DND-41 (cell line): ENCODE measurements around the gene ADGRB3.

ENCODE experiments used
- ATAC-seq: fragments of 200-7000 bp; cut with Tn5 transposase; 3 replicates; pipeline ENCODE4 v1.9.1; 2021; ENCODE audit warnings: low read depth; ENCODE audit not compliant: insufficient read depth
- DNase-seq: peaks from one replicate; pipeline ENCODE4 v3.0.0-alpha.2; 2020
- H2AFZ ChIP-seq: 2 replicates; pipeline ENCODE4 v1.6.0; 2012; ENCODE audit warnings: low read depth, low read length
- H3K27ac ChIP-seq: 2 replicates; pipeline ENCODE4 v1.5.1; 2012; ENCODE audit warnings: low read length, inconsistent platforms
- H3K27me3 ChIP-seq: fragments of 200-600 bp; sonication (generic); 2 replicates; pipeline ENCODE4 v1.6.0; 2012; ENCODE audit warnings: low read length, mild to moderate bottlenecking, inconsistent platforms; ENCODE audit not compliant: insufficient read depth, poor library complexity
- H3K36me3 ChIP-seq: 2 replicates; pipeline ENCODE4 v1.5.1; 2012; ENCODE audit warnings: low read length, inconsistent platforms; ENCODE audit not compliant: insufficient read depth
- H3K4me1 ChIP-seq: 2 replicates; pipeline ENCODE4 v1.5.1; 2012; ENCODE audit warnings: mild to moderate bottlenecking, low read length; ENCODE audit not compliant: insufficient read depth
- H3K4me2 ChIP-seq: 2 replicates; pipeline ENCODE4 v1.6.0; 2012; ENCODE audit warnings: mild to moderate bottlenecking, moderate library complexity, low read length, inconsistent platforms; ENCODE audit not compliant: insufficient read depth
- H3K4me3 ChIP-seq, 2 experiments: fragments of 200-600 bp in 1 of 2; shearing (Covaris generic) in 1 of 2; 2 replicates each; pipeline ENCODE4 v1.5.1; 2012 to 2016; ENCODE audit warnings: inconsistent platforms in 2 of 2, low read length in 2 of 2, mild to moderate bottlenecking in 2 of 2, low read depth in 1 of 2, moderate library complexity in 1 of 2
- H3K79me2 ChIP-seq: 2 replicates; pipeline ENCODE4 v1.6.0; 2012; ENCODE audit warnings: low read length, inconsistent platforms; ENCODE audit not compliant: insufficient read depth
- H3K9ac ChIP-seq: 2 replicates; pipeline ENCODE4 v1.6.0; 2012; ENCODE audit warnings: low read depth, mild to moderate bottlenecking, inconsistent platforms, low read length, moderate library complexity
- H3K9me3 ChIP-seq: 2 replicates; pipeline ENCODE4 v1.5.1; 2012; ENCODE audit warnings: low read length, moderate library complexity, mild to moderate bottlenecking, inconsistent platforms; ENCODE audit not compliant: insufficient read depth, severe bottlenecking
- H4K20me1 ChIP-seq: 2 replicates; pipeline ENCODE4 v1.6.0; 2012; ENCODE audit warnings: low read length; ENCODE audit not compliant: insufficient read depth
- EZH2 ChIP-seq: IDR thresholded peaks from 3 replicates; pipeline ENCODE4 v1.6.1; 2012; ENCODE audit warnings: borderline replicate concordance, low read depth, mild to moderate bottlenecking, moderate library complexity, low read length, inconsistent platforms; ENCODE audit not compliant: severe bottlenecking
- TF ChIP-seq, protein P1 (sequence below): IDR thresholded peaks from 2 replicates; pipeline ENCODE4 v1.5.1; 2012; ENCODE audit warnings: borderline replicate concordance, low read length, moderate library complexity, mild to moderate bottlenecking; ENCODE audit not compliant: poor library complexity, severe bottlenecking; ENCODE audit errors: extremely low read depth

ADGRB3 gene

DNA sequence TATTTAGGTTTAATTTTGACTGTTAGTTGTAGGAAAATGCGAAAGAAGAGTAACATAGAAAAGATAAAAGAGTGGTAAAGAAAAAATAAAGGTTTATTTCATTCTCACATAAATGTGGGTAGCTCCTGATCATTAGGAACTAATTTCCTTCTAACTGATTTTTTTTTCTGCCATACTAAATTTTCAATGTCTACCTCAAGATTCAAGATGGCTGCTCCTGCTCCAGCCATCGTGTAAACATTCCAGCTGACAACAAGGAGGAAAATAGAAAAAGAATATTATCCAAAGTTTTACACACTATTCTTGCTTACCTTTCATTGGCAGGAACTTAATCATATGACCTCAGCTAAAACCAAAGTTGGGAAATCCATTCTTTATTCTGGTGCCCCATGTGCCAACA is 673.5 kb downstream of the ADGRB3 start:
- no peak overlapping the region for H3K9ac ChIP-seq
- H3K36me3 ChIP-seq: no peaks in the 10 kb centered on the region
- no peaks in the 10 kb centered on the region for H3K9me3 ChIP-seq
- H3K4me2 ChIP-seq: no peak overlapping the region
- no peak for ATAC-seq
- TF ChIP-seq EZH2: no peak
- TF ChIP-seq, protein P1, sequence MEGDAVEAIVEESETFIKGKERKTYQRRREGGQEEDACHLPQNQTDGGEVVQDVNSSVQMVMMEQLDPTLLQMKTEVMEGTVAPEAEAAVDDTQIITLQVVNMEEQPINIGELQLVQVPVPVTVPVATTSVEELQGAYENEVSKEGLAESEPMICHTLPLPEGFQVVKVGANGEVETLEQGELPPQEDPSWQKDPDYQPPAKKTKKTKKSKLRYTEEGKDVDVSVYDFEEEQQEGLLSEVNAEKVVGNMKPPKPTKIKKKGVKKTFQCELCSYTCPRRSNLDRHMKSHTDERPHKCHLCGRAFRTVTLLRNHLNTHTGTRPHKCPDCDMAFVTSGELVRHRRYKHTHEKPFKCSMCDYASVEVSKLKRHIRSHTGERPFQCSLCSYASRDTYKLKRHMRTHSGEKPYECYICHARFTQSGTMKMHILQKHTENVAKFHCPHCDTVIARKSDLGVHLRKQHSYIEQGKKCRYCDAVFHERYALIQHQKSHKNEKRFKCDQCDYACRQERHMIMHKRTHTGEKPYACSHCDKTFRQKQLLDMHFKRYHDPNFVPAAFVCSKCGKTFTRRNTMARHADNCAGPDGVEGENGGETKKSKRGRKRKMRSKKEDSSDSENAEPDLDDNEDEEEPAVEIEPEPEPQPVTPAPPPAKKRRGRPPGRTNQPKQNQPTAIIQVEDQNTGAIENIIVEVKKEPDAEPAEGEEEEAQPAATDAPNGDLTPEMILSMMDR: no peak
- H3K79me2 ChIP-seq: no peaks in the 10 kb centered on the region
- no peaks in the 10 kb centered on the region for H3K4me1 ChIP-seq
- no peak overlapping the region for H2AFZ ChIP-seq
- H3K4me3 ChIP-seq: no peak overlapping the region
- no peak for DNase-seq
- H4K20me1 ChIP-seq: no peaks in the 10 kb centered on the region
- no peaks in the 10 kb centered on the region for H3K27me3 ChIP-seq
- H3K27ac ChIP-seq: no peak overlapping the region

DNA sequence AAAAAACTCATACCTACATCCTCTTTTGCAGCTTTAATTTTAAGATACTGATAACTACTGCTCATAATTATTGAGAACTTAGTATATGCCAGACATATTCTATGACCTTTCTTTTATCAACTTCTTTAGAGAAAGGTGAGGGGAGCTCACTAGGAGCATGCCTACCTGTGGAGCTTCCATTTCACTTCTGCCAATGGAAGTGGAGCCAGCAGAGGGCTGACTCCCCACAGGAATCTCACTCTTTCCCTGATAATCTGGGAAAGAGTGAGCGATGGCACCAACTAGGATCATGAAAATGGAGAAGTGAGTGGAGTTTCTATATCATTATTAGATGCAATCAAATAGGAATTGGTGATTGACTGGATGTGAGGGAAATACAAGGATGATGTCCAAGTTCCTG is 676.8 kb downstream of the ADGRB3 start:
- no peak overlapping the region for H3K4me3 ChIP-seq
- H3K36me3 ChIP-seq: no peaks in the 10 kb centered on the region
- no peaks in the 10 kb centered on the region for H3K27me3 ChIP-seq
- H2AFZ ChIP-seq: no peak overlapping the region
- H4K20me1 ChIP-seq: no peaks in the 10 kb centered on the region
- no peaks in the 10 kb centered on the region for H3K79me2 ChIP-seq
- no peak overlapping the region for H3K4me2 ChIP-seq
- TF ChIP-seq, protein P1: no peak
- TF ChIP-seq EZH2: no peak
- ATAC-seq: no peak
- no peaks in the 10 kb centered on the region for H3K9me3 ChIP-seq
- H3K9ac ChIP-seq: no peak overlapping the region
- no peak for DNase-seq
- no peaks in the 10 kb centered on the region for H3K4me1 ChIP-seq
- H3K27ac ChIP-seq: no peak overlapping the region

DNA sequence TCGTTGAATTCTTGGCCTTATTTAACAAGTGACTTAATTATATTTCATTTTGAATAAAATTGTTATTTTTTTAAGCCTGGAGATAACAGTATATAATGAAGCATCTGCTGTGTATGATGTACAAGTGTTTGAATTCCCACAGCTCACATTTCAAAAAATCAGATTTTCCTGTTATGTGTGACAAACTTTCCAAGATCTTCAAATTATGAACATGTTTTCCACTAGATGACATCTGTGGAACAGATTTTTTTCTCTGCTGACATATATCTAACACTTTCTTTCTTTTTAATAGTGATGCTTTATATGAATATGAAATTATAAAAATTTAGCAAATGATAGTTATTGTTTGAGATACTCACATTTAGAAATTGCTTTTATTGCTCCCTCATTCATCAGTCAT is 678.9 kb downstream of the ADGRB3 start:
- H3K27me3 ChIP-seq: no peaks in the 10 kb centered on the region
- no peak overlapping the region for H2AFZ ChIP-seq
- TF ChIP-seq, protein P1: no peak
- TF ChIP-seq EZH2: no peak
- no peaks in the 10 kb centered on the region for H3K9me3 ChIP-seq
- DNase-seq (no peak), ATAC-seq (no peak)
- H3K4me3 ChIP-seq: no peak overlapping the region
- no peak overlapping the region for H3K27ac ChIP-seq
- H3K4me2 ChIP-seq: no peak overlapping the region
- no peak overlapping the region for H3K9ac ChIP-seq
- no peaks in the 10 kb centered on the region for H3K36me3 ChIP-seq
- H4K20me1 ChIP-seq: no peaks in the 10 kb centered on the region
- H3K79me2 ChIP-seq: no peaks in the 10 kb centered on the region
- H3K4me1 ChIP-seq: no peaks in the 10 kb centered on the region

DNA sequence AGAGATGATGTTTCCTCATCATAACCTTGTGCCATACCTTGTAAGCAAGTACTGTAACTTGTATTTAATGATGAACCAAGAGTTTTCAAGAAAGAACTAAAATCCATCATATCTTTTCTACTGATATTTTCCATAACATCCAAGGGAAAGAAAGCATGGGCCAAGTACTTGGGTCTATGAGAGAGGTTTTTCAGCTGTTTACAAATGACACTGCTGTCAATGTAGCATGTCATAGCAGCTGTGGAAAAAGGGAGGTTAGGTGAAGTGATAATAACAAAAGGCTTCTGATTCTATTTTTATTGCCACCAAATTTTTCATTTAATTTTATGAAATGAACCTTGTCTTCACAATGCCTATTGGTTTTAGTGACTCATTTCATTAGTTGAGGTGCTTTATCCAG is 679.4 kb downstream of the ADGRB3 start:
- Histone ChIP-seq H3K27me3 (no peaks in the 10 kb centered on the region), H4K20me1 (no peaks in the 10 kb centered on the region), H3K4me2 (no peak overlapping the region), H3K27ac (no peak overlapping the region), H3K4me3 (no peak overlapping the region), H3K4me1 (no peaks in the 10 kb centered on the region), H3K9ac (no peak overlapping the region), H3K79me2 (no peaks in the 10 kb centered on the region), H3K9me3 (no peaks in the 10 kb centered on the region), H3K36me3 (no peaks in the 10 kb centered on the region), H2AFZ (no peak overlapping the region)
- DNase-seq (no peak), ATAC-seq (no peak)
- TF ChIP-seq, protein P1: no peak
- TF ChIP-seq EZH2: no peak
